Muscle of leg (tissue), 11 donors: ENCODE data around the gene TBX15. TPM values are rescaled to one million over a fixed set of nuclear protein-coding genes. Genes with fewer than 3 reads are reported as not detected.
A peak's percentile ranks its signal among the peaks of the same experiment; 100 is the strongest.
"Not testable (repeated sequence)": the region's sequence is repeated elsewhere in the genome, so short reads cannot be mapped to it uniquely, and the experiment has no call there.

Source experiments
- DNase-seq: peaks from one replicate; pipeline ENCODE4 v3.0.0; 2013
- H3K27ac ChIP-seq: one replicate; pipeline ENCODE4 v1.5.1; 2013; ENCODE audit warnings: mild to moderate bottlenecking, low read length, control low read depth
- H3K27me3 ChIP-seq: one replicate; pipeline ENCODE4 v1.6.1; 2013; ENCODE audit warnings: low read length; ENCODE audit not compliant: control insufficient read depth, insufficient read depth
- H3K36me3 ChIP-seq: one replicate; pipeline ENCODE4 v1.6.1; 2013; ENCODE audit warnings: low read length; ENCODE audit not compliant: control insufficient read depth, insufficient read depth
- H3K4me1 ChIP-seq: one replicate; pipeline ENCODE4 v1.6.1; 2013; ENCODE audit warnings: low read length; ENCODE audit not compliant: control insufficient read depth, insufficient read depth
- H3K4me3 ChIP-seq: one replicate; pipeline ENCODE4 v1.5.1; 2013; ENCODE audit warnings: low read length, control low read depth
- H3K9me3 ChIP-seq: replicated peaks from 2 replicates; pipeline ENCODE4 v1.6.1; 2013; ENCODE audit warnings: low read depth, low read length; ENCODE audit not compliant: control insufficient read depth
- WGBS: methylation state at CpG from one replicate; pipeline ENCODE4 v1.1.5; 2013; ENCODE audit warnings: missing lambda C conversion rate; ENCODE audit not compliant: insufficient coverage; 5-methylcytosine and 5-hydroxymethylcytosine counted together
- polyA plus RNA-seq, 8 donors: library from polyadenylated mRNA; unstranded; fragments of 120-200 nt; gene quantifications; one replicate each; pipeline versions ENCODE4 v1.2.1 to v1.2.3, GENCODE V29; 2013; ENCODE audit warnings: inconsistent platforms in 1 of 8, low replicate concordance in 1 of 8; ENCODE audit not compliant: insufficient read length in 8 of 8, insufficient read depth in 1 of 8
- total RNA-seq: library from RNA; stranded (reverse); fragments of 120-200 nt; gene quantifications from one replicate; pipeline ENCODE4 v1.2.4, GENCODE V29; 2013

Gene TBX15
- total and polyA plus RNA-seq, 9 donors, result 41.4 to 72.7 (median 53.8) TPM

GRCh38 chr1:118960567-118961136 is 27.5 kb downstream of the TBX15 start:
- peaks cover 10% of the 10 kb centered on the region for H3K36me3 ChIP-seq
- H3K27ac ChIP-seq, result peak overlapping the region; percentile 31
- peak; percentile 67 for DNase-seq
- no peak overlapping the region for H3K4me3 ChIP-seq
- 46% methylated on average over 6 of the region's 7 CpGs for WGBS
- no peaks in the 10 kb centered on the region for H3K27me3 ChIP-seq
- peaks cover 19% of the 10 kb centered on the region for H3K4me1 ChIP-seq
- no peaks in the 10 kb centered on the region for H3K9me3 ChIP-seq

DNA sequence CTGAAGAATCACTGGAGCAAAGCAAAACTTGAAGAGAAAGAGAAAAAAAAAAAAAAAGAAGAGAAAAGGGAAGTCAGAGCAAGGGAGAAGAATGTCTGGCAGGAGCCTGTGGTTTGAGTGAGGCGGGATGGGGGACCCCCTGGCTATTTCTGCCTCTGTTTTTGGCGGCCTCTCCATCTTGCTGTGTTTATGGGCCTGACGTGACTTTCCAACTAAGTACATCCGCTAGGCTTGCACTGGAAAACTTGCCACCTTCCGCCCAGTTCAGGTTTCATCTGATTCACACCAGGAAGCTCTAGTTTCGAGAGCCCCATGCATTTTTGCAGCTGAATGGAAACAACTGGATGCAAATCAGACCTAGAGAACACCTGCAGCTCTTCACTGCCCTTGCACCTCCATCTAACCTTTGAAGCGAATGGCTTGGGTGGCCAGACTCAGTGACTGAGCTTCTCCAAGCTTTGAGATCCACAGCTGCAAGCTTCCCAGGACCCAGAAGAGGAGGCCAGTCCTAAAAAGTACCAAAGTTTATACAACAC is 28.0 kb downstream of the TBX15 start:
- 34% methylated on average over 7 of the region's 7 CpGs for WGBS
- H3K4me3 ChIP-seq, result no peak overlapping the region
- peak; percentile 70 for DNase-seq
- H3K27ac ChIP-seq, result peak overlapping the region; percentile 31
- H3K36me3 ChIP-seq, result peaks cover 10% of the 10 kb centered on the region
- H3K4me1 ChIP-seq, result peaks cover 19% of the 10 kb centered on the region
- H3K9me3 ChIP-seq, result no peaks in the 10 kb centered on the region
- no peaks in the 10 kb centered on the region for H3K27me3 ChIP-seq

- Histone ChIP-seq H3K36me3 (peaks cover 7% of the 10 kb centered on the region), H3K4me3 (no peak overlapping the region), H3K27ac (no peak overlapping the region), H3K27me3 (no peaks in the 10 kb centered on the region), H3K9me3 (no peaks in the 10 kb centered on the region), H3K4me1 (peaks cover 25% of the 10 kb centered on the region)
- no peak for DNase-seq
- no CpG with 5 or more reads among the region's 1 CpG for WGBS
Observed at GRCh38 chr1:118958937-118959631, 29.1 kb downstream of the TBX15 start.

GRCh38 chr1:118958140-118958539 is 30.0 kb downstream of the TBX15 start:
- Histone ChIP-seq H3K27me3 (no peaks in the 10 kb centered on the region), H3K9me3 (no peaks in the 10 kb centered on the region), H3K4me3 (no peak overlapping the region), H3K27ac (no peak overlapping the region), H3K4me1 (peaks cover 25% of the 10 kb centered on the region), H3K36me3 (peaks cover 7% of the 10 kb centered on the region)
- whole genome bisulfite sequencing, result no CpG with 5 or more reads among the region's 3 CpGs
- DNase-seq, result no peak

- not testable (repeated sequence) for H3K4me3 ChIP-seq, DNase-seq, H3K36me3 ChIP-seq, H3K27me3 ChIP-seq, H3K27ac ChIP-seq, H3K9me3 ChIP-seq
- no CpG with 5 or more reads among the region's 7 CpGs for WGBS
- peaks cover 25% of the 10 kb centered on the region for H3K4me1 ChIP-seq
Observed at GRCh38 chr1:118957579-118957978, 30.6 kb downstream of the TBX15 start.

- WGBS, result 67% methylated on average over 2 of the region's 3 CpGs
- no peak for DNase-seq
- H3K27me3 ChIP-seq, result no peaks in the 10 kb centered on the region
- peaks cover 4% of the 10 kb centered on the region for H3K36me3 ChIP-seq
- H3K4me3 ChIP-seq, result no peak overlapping the region
- peaks cover 14% of the 10 kb centered on the region for H3K4me1 ChIP-seq
- H3K27ac ChIP-seq, result no peak overlapping the region
- H3K9me3 ChIP-seq, result no peaks in the 10 kb centered on the region
Observed at GRCh38 chr1:118954301-118954905, 33.7 kb downstream of the TBX15 start.

DNA sequence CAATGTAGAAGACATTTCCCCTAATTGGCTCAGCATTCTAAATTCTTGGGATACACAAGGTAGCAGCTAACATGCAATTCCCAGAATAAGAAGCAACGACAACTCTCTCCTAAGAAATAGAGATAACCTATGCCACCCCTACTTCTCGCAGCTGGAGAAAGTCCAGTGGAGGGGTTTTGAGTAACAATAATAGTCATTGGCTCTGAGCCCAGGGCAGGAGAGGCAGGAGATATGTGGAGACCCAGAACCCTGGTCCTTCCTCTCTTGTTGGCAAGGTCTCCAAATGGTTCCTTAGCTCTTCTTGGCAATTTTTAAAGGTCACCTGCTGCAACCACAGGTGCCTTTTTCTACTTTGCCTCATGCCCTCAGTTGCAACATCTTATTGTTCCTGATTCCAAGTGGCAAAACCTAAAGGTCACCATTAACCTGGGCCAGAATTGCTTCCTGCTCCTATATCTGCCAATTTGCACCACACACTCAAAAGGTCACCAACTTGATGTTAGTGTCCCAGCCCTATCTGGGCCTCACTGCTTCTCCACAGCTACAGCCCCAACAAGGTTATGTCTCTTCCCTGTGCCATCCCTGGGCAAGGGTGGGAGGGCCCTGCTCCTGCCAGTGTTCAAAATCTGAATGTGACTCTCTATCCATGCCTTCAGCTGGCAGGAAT is 36.7 kb downstream of the TBX15 start:
- Histone ChIP-seq H3K9me3 (no peaks in the 10 kb centered on the region), H3K27me3 (no peaks in the 10 kb centered on the region), H3K4me3 (no peak overlapping the region), H3K36me3 (peaks cover 4% of the 10 kb centered on the region), H3K4me1 (peaks cover 17% of the 10 kb centered on the region), H3K27ac (no peak overlapping the region)
- no CpG with 5 or more reads among the region's 2 CpGs for WGBS
- no peak for DNase-seq

DNA sequence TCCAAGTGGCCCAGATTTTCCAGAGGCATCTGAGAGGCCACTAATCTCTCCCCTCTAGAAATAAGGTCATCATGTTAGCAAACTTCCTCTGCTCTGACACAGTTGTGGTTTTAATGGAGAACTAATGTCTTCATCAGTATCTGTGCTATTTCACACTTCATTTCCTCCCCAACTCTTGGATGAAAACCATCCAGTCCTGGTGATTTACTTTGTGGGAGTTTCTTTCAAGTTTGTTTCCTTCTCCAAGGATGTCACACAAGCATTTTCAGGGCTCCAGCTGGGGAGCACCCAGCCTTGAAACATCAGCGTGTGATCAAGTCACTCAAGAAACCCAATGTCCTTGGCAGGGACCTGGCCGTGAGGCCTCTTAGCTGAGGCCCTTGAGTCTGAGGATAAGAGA is 38.8 kb downstream of the TBX15 start:
- Histone ChIP-seq H3K27ac (no peak overlapping the region), H3K4me1 (peaks cover 18% of the 10 kb centered on the region), H3K27me3 (no peaks in the 10 kb centered on the region), H3K4me3 (no peak overlapping the region), H3K9me3 (no peaks in the 10 kb centered on the region), H3K36me3 (peaks cover 9% of the 10 kb centered on the region)
- WGBS, result 53% methylated on average over 2 of the region's 2 CpGs
- peak; percentile 64 for DNase-seq

- no peaks in the 10 kb centered on the region for H3K9me3 ChIP-seq
- H3K4me3 ChIP-seq, result no peak overlapping the region
- no CpG with 5 or more reads among the region's 1 CpG for WGBS
- peaks cover 18% of the 10 kb centered on the region for H3K4me1 ChIP-seq
- no peaks in the 10 kb centered on the region for H3K27me3 ChIP-seq
- H3K36me3 ChIP-seq, result peaks cover 14% of the 10 kb centered on the region
- H3K27ac ChIP-seq, result no peak overlapping the region
- DNase-seq, result no peak
Observed at GRCh38 chr1:118948846-118949245, 39.3 kb downstream of the TBX15 start.

DNA sequence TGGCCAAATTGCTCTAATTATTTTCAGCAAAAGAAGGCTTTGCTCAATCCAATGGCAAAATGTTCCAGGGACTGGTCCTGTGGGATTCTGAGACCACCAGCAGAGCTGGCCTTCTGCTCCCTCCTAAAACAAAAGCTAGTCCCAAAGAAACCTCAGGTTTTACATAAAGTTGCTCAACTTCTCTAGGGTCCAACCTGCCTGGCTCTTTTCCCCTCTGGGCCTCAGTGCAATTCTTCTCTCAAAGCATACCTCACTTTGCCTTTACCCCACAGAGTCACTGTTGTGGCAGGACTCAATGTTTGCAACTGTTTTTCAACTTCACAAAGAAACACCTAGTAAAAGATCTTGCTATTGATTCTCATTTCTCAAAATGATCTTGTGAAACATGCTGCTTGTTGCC is 39.8 kb downstream of the TBX15 start:
- Histone ChIP-seq H3K4me1 (peaks cover 18% of the 10 kb centered on the region), H3K27me3 (no peaks in the 10 kb centered on the region), H3K36me3 (peaks cover 17% of the 10 kb centered on the region), H3K27ac (no peak overlapping the region), H3K4me3 (no peak overlapping the region), H3K9me3 (no peaks in the 10 kb centered on the region)
- no peak for DNase-seq
